GM19328 (cell line): ENCODE data around the gene TPD52L2.
"Not testable (repeated sequence)": the region's sequence is repeated elsewhere in the genome, so short reads cannot be mapped to it uniquely, and the experiment has no call there.

ENCODE experiments used
- ATAC-seq: cut with Tn5 transposase; IDR thresholded peaks from one replicate; pipeline ENCODE4 v1.9.1; 2021; ENCODE audit warnings: mild to moderate bottlenecking, moderate library complexity; ENCODE audit not compliant: unreplicated experiment

The TPD52L2 gene

GRCh38 chr20:63878899-63879663, 14.0 kb downstream of the TPD52L2 start:
- no peak for ATAC-seq

GRCh38 chr20:63880901-63881300, 15.8 kb downstream of the TPD52L2 start:
- not testable (repeated sequence) for ATAC-seq

- no peak for ATAC-seq
Observed at GRCh38 chr20:63881451-63882226, 16.6 kb downstream of the TPD52L2 start.

GRCh38 chr20:63882257-63883200, 17.5 kb downstream of the TPD52L2 start:
- no peak for ATAC-seq

DNA sequence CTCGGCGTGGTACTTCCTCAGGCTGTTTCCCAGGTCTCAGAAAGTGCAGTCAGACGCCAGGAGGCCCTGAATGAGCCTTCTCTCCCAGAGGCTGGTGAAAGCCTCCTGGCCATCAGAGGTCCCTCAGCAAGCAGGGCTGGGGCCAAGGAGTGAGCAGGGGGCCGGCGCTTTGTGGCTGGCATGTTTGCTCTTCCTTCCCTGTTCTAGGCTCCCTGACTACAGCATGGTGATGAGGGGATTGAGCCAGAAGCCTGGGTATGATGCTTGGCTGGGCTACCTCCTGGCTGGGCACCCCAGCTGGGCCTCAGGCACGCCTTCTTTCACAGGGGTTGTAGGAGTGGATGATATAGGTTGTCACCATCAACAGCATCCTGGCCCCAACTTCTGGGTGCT, 18.1 kb downstream of the TPD52L2 start:
- no peak for ATAC-seq

GRCh38 chr20:63884506-63885263, 19.6 kb downstream of the TPD52L2 start:
- ATAC-seq, result no peak

GRCh38 chr20:63885264-63886053, 20.4 kb downstream of the TPD52L2 start:
- ATAC-seq, result no peak

DNA sequence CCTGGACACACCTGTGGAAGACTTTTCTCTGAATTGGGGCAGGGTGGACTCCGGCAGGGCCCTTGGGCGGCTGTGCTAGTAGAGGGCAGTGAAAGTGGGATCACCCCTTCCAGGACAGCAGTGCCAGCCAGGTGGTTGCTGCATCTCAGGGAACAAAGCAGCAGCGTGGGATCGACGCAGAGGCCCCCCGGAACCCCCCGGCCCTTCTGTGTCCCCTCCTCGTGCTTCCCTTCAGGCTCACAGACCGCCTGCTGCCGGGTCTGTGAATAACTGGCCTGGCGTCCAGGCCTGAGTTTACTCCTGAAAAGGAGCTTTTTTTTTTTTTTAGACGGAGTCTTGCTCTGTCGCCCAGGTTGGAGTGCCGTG, 21.0 kb downstream of the TPD52L2 start:
- ATAC-seq, result no peak

DNA sequence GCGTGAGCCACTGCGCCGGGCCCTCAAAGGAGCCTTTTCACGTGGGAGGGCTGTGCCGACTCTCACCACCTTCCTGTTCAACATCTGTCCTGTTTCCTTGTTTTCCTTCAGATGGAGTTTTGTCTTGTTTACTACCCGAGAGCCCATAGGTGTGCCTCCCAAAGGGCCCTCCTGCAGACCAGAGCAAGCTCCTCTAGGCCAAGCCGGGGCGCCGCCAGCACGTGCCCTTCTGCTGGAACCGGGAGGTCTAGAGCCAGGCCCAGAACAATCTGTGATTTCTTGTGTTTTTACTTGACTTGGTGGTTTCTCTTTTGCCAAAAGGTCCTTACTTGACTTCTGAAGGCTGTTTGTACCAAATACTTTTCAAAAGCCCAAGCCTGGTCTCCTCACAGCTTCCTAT, 21.9 kb downstream of the TPD52L2 start:
- no peak for ATAC-seq

DNA sequence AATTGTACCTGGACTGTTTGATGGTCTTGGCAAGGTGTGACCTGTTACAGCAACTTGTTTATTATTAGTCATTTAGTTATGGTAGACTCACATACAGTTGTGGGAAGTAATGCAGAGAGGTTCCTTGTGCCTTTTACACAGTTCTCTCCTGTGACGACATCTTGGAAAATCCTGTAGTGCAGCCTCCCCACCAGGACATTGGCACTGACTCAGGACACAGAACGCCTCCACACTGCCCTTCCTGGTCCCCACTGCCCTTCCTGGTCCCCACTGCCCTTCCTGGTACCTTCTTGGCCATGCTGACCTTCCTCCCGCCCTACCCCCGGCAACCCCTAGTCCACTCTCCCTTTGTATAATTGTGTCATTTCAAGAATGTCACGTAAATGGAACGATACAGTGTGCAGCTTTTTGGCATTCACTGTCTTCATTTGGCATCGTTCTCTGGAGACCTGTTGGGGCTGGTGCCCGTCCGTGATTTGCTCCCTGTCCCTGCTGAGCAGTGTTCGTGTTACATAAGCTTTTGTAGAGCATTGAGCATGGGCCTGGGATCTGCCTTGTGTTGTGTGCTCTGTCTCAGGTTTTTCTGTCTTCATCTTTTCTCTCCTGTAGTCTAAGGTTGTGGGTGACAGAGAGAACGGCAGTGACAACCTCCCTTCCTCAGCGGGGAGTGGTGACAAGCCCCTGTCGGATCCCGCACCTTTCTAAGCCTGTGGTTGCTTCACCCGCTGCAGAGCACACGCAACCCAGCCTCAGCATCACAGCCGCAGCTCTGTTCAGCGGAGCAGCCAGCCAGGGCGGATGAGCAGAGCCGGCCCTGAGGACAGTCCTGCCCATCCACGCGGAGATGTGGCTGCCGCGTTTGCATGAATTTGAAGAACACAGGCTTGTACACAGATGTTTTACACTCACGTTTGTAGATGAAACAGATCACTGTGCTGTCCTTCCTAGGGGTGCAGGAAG, 24.5 kb downstream of the TPD52L2 start:
- ATAC-seq, result no peak

DNA sequence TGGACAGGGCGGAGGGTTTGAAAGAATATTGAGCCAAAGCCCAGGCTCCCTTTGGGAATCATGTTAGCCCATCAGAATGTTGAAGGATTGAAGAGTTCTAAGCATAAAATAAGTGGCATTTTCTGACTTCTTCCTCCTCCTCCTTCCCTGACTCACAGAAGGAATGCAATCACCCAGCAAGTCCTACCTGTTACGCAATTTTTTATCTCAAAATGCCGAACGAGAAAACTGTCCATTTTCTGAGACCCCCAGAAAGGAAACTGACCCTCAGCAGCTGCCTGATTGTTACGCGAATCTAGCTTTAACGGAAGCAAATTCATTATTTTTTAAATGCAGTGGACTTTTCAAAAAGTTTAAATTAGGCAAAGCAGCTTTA, 25.1 kb downstream of the TPD52L2 start:
- no peak for ATAC-seq

DNA sequence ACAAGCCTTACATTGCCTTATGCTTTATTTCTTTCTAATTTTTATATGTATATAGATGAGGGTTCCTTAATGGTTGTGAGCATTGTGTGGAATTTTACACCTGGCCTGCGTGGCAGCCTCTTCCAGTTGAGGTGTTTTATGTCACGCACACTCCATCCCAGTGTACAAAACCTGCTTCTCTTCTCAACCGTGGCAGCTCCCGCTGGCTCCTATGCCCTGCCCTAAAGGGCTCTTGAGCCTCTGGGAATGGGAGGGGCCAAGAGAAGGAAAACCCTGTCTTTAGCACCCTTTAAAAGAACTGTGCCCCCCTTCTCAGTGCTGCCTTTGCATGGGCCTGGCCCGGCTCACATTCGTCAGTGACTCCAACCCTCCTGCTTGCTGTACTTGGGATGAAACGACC, 25.5 kb downstream of the TPD52L2 start:
- no peak for ATAC-seq

DNA sequence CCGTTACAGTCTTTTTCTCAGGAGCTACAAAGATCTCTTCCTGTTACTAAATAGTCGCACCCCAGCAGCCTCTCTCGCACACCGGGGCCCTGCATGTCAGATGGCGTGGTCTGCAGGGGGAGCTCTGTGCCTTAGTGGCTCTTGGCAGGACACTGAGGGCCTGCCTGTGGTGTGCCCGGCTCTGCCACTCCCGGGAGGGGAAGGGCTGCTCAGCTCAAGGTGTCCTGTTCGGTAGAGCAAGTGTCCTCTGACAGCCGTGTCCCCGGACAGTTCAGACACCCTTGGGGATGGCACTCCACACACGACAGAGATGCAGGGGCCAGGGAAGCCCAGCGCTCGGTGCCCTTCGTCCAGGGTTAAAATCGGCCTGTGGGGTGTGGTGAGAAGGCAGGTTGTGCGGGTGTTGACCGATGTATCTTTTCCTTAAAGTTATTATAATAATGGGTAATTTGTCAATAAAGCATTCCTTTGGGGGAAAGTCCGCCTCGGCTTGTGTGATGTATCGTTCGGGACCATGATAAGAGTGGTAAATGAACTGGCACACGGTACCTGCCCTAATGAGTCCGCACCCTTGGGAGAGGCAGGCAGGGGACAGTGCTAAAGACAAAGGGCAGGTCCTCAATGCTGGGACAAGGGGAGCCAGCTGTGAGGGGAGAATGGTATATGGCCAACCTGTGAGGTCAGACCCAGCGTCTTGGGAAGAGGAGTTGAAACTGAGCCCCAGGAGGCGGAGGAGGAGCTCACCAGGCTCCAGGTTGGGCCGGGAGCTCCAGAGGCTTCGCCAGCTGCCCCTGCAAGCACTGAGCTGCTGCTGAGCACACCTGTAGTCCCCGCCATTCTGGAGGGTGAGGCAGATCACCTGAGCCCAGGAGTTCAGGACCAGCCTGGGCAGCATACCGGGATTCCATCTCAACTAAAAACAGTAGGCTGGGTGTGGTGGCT, 26.3 kb downstream of the TPD52L2 start:
- no peak for ATAC-seq

GRCh38 chr20:63892402-63892801, 27.3 kb downstream of the TPD52L2 start:
- no peak for ATAC-seq

- ATAC-seq, result no peak
Observed at GRCh38 chr20:63893999-63894357, 28.9 kb downstream of the TPD52L2 start.

- peak; percentile 77 for ATAC-seq
Observed at GRCh38 chr20:63894358-63895201, 29.5 kb downstream of the TPD52L2 start, which contains the start of gene DNAJC5. Gene DNAJC5 (plus strand): TSS chr20:63895126. CDS start chr20:63928346, 33,220 bp downstream.
